Activated T-cell treated with anti-CD3 and anti-CD28 coated beads, Interleukin-2, amount 50 U/mL, for 4 hours (primary cell): ENCODE data around the gene TMEM18. TPM values are rescaled to one million over a fixed set of nuclear protein-coding genes. Genes with fewer than 3 reads are reported as not detected.
"Not testable (repeated sequence)": the region's sequence is repeated elsewhere in the genome, so short reads cannot be mapped to it uniquely, and the experiment has no call there.

ENCODE experiments used
- ATAC-seq, 2 donors: fragments of 200-7000 bp; cut with Tn5 transposase; one replicate each; pipeline ENCODE4 v1.10.0; 2021
- DNase-seq: peaks from one replicate; pipeline ENCODE4 v3.0.0-alpha.2; 2020
- H3K27me3 Mint-ChIP-seq: one replicate; pipeline ENCODE4 v1.8.0; 2021; ENCODE audit warnings: low read depth, mixed read lengths
- H3K36me3 Mint-ChIP-seq: one replicate; pipeline ENCODE4 v1.8.0; 2022; ENCODE audit warnings: mixed read lengths; ENCODE audit not compliant: insufficient read depth
- H3K4me1 Mint-ChIP-seq: one replicate; pipeline ENCODE4 v1.8.0; 2021; ENCODE audit warnings: low read depth, mixed read lengths
- H3K4me3 Mint-ChIP-seq: one replicate; pipeline ENCODE4 v1.8.0; 2021; ENCODE audit warnings: mild to moderate bottlenecking, moderate library complexity, mixed read lengths
- H3K9me3 Mint-ChIP-seq: one replicate; pipeline ENCODE4 v1.8.0; 2021; ENCODE audit warnings: mixed read lengths
- total RNA-seq, 3 donors: library from RNA; stranded (reverse); gene quantifications; one replicate each; pipeline ENCODE4 v1.2.1, GENCODE V29; 2021

Gene TMEM18
- total RNA-seq, 3 donors from 2014 or later: 29.2 to 33.2 (median 29.3) TPM

DNA sequence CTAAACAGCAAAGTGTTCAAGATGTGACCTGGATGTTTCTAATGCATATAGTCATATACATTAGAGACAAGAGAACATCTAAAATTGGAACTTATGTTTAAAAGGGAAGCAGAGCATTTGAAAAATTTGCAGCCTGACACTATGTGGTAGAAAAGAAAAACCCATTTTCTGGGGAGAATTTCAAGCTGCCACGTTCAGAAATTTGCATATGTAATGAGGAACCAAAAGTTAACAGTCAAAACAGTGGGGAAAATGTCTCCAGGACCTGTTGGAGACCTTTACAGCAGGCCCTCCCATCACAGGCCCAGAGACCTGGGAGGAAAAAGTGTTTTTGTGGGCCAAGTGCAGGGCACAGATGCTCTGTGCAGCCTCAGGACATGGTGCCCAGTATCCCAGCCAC lies 8.2 kb upstream of the TMEM18 start:
- Mint-ChIP-seq H3K36me3 (peaks cover 3% of the 10 kb centered on the region), H3K9me3 (peaks cover 19% of the 10 kb centered on the region), H3K27me3 (peaks cover 15% of the 10 kb centered on the region), H3K4me1 (no peaks in the 10 kb centered on the region), H3K4me3 (no peak overlapping the region)
- no peak for DNase-seq
- no peak for ATAC-seq

- not testable (repeated sequence) for H3K36me3 Mint-ChIP-seq, ATAC-seq, H3K4me3 Mint-ChIP-seq, DNase-seq, H3K4me1 Mint-ChIP-seq
- H3K9me3 Mint-ChIP-seq: peaks cover 19% of the 10 kb centered on the region
- peaks cover 10% of the 10 kb centered on the region for H3K27me3 Mint-ChIP-seq
These were observed 7.7 kb upstream of the TMEM18 start for GRCh38 chr2:684913-685312.

DNA sequence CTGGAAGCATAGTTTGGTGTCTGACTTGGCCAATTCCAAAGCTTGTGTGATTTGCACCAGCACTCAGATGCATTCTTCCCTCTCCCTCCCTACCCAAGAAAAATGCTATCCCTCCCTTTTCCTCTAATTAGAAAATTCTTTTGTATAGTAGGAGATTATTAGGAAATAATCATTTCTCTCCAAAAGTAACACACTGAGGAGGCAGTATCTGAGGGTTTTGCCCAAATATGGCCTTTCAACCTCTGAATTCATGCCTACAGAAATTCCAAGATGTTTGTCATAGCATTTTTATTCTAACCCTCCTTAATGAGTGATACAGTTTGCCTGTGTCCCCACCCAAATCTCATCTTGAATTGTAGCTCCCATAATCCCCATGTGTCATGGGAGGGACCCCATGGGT lies 5.0 kb upstream of the TMEM18 start:
- Mint-ChIP-seq H3K4me3 (no peak overlapping the region), H3K36me3 (peaks cover 3% of the 10 kb centered on the region), H3K4me1 (peaks cover 12% of the 10 kb centered on the region), H3K27me3 (no peaks in the 10 kb centered on the region), H3K9me3 (peaks cover 19% of the 10 kb centered on the region)
- DNase-seq (no peak), ATAC-seq (no peak)

GRCh38 chr2:681312-681711 lies 4.1 kb upstream of the TMEM18 start:
- no peak for ATAC-seq
- Mint-ChIP-seq H3K4me1 (peaks cover 16% of the 10 kb centered on the region), H3K9me3 (peaks cover 16% of the 10 kb centered on the region)

GRCh38 chr2:680496-680895 lies 3.3 kb upstream of the TMEM18 start:
- ATAC-seq (no peak), DNase-seq (no peak)
- Mint-ChIP-seq H3K4me1 (peaks cover 24% of the 10 kb centered on the region), H3K27me3 (no peaks in the 10 kb centered on the region), H3K4me3 (no peak overlapping the region), H3K36me3 (peaks cover 3% of the 10 kb centered on the region), H3K9me3 (peaks cover 16% of the 10 kb centered on the region)

More at GRCh38 chr2:681312-681711, 4.1 kb upstream of the TMEM18 start:
- H3K4me3 Mint-ChIP-seq: no peak overlapping the region
- DNase-seq: no peak
- peaks cover 3% of the 10 kb centered on the region for H3K36me3 Mint-ChIP-seq
- H3K27me3 Mint-ChIP-seq: no peaks in the 10 kb centered on the region

DNA sequence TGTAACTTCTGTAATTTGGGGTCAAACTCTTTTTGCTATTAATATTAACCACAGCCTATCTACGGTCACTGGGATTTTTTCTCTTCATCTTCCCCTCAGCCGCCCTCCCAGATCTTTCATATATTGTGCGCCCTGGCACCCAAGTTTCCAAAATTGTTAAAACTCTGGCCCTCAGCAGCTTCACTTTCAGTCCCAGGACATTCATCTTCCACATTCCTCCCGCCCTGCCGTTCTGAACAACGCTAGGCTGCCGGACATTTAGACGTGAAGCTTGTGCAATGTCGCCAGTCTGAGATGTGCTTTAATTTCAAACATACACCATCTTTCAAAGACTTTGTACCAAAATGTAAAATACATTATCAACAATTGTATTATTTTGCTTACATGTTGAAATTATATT lies 1.8 kb upstream of the TMEM18 start:
- Mint-ChIP-seq H3K27me3 (no peaks in the 10 kb centered on the region), H3K36me3 (peaks cover 2% of the 10 kb centered on the region), H3K9me3 (peaks cover 3% of the 10 kb centered on the region), H3K4me3 (peak overlapping the region; percentile 97), H3K4me1 (peaks cover 35% of the 10 kb centered on the region)
- ATAC-seq (no peak), DNase-seq (no peak)

GRCh38 chr2:677959-678550 lies 849 bp upstream of the TMEM18 start:
- Mint-ChIP-seq H3K4me1 (peaks cover 35% of the 10 kb centered on the region), H3K4me3 (peak overlapping the region; percentile 97), H3K36me3 (no peaks in the 10 kb centered on the region), H3K9me3 (no peaks in the 10 kb centered on the region), H3K27me3 (no peaks in the 10 kb centered on the region)
- ATAC-seq (no peak), DNase-seq (no peak)

DNA sequence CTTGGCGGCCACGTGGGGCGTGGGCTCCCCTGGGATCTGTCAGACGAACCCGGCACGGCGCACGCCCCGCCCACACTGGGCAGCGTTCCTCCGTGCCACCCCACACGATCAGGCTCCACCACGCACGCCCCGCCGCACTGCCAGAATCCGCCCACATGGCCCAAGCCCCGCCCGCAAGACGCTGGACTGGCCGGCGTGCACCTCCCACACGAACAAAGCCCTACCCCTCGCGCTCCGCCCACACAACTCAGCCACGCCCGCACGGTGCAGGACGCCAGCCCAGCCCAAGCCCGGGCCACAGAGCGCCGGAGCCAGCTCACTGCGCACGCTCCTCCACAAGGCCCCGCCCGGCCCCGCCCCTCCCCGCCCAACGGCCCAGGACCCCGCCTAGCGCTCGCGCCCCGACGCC lies 555 bp downstream of the TMEM18 start:
- DNase-seq (no peak), ATAC-seq (peak; percentile 80 to 81)
- Mint-ChIP-seq H3K9me3 (no peaks in the 10 kb centered on the region), H3K36me3 (peaks cover 3% of the 10 kb centered on the region), H3K4me1 (peaks cover 35% of the 10 kb centered on the region), H3K4me3 (peak overlapping the region; percentile 88), H3K27me3 (no peaks in the 10 kb centered on the region)

DNA sequence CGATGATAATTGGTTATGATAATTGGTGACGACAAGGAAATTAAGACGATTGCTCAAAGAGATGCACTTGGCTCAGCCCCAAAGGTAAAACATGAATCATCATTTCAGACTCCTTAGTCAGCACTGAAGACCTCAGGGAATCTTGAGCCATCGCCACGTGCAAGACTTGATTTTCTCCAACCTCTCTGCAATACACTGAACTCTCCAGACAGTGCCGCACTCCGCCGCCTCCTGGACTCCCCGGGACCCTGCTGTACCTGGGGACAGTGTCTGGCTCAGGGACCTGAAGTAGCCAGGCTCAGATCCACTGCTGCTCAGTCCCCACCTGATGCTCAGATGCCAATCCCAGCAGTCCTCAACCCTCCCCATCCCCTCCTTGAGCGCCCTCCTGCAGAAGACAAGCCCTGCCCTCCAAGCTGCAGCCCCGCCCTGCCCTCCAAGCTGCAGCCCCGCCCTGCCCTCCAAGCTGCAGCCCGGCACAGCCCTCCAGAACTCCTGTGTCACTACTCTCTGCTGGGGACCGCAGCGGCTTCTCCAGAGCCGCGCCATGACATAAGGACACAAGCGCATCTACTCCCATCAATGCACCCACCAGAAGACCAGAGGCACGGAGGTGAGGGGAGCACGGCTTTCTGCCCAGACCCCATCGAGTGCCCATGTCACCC lies 1.1 kb downstream of the TMEM18 start:
- peak; percentile 27 for DNase-seq
- peaks cover 35% of the 10 kb centered on the region for H3K4me1 Mint-ChIP-seq
- H3K36me3 Mint-ChIP-seq: peaks cover 3% of the 10 kb centered on the region

GRCh38 chr2:675460-675859 lies 1.7 kb downstream of the TMEM18 start:
- Mint-ChIP-seq H3K4me3 (peak overlapping the region; percentile 88), H3K36me3 (peaks cover 8% of the 10 kb centered on the region), H3K27me3 (no peaks in the 10 kb centered on the region), H3K9me3 (no peaks in the 10 kb centered on the region), H3K4me1 (peaks cover 35% of the 10 kb centered on the region)
- ATAC-seq: no peak
- DNase-seq: no peak

More for the DNA sequence above, 1.1 kb downstream of the TMEM18 start:
- Mint-ChIP-seq H3K27me3 (no peaks in the 10 kb centered on the region), H3K4me3 (peak overlapping the region; percentile 88), H3K9me3 (no peaks in the 10 kb centered on the region)
- ATAC-seq: peak; percentile 17 to 41

- ATAC-seq (no peak), DNase-seq (no peak)
- H3K36me3 Mint-ChIP-seq: peaks cover 10% of the 10 kb centered on the region
- peaks cover 35% of the 10 kb centered on the region for H3K4me1 Mint-ChIP-seq
- H3K9me3 Mint-ChIP-seq: no peaks in the 10 kb centered on the region
- peak overlapping the region; percentile 88 for H3K4me3 Mint-ChIP-seq
- H3K27me3 Mint-ChIP-seq: no peaks in the 10 kb centered on the region
These were observed 2.2 kb downstream of the TMEM18 start for GRCh38 chr2:675051-675450.

GRCh38 chr2:674321-674985 lies 2.8 kb downstream of the TMEM18 start:
- no peak for DNase-seq
- Mint-ChIP-seq H3K4me1 (peaks cover 35% of the 10 kb centered on the region), H3K36me3 (peaks cover 15% of the 10 kb centered on the region), H3K9me3 (no peaks in the 10 kb centered on the region), H3K4me3 (no peak overlapping the region), H3K27me3 (no peaks in the 10 kb centered on the region)
- no peak for ATAC-seq

DNA sequence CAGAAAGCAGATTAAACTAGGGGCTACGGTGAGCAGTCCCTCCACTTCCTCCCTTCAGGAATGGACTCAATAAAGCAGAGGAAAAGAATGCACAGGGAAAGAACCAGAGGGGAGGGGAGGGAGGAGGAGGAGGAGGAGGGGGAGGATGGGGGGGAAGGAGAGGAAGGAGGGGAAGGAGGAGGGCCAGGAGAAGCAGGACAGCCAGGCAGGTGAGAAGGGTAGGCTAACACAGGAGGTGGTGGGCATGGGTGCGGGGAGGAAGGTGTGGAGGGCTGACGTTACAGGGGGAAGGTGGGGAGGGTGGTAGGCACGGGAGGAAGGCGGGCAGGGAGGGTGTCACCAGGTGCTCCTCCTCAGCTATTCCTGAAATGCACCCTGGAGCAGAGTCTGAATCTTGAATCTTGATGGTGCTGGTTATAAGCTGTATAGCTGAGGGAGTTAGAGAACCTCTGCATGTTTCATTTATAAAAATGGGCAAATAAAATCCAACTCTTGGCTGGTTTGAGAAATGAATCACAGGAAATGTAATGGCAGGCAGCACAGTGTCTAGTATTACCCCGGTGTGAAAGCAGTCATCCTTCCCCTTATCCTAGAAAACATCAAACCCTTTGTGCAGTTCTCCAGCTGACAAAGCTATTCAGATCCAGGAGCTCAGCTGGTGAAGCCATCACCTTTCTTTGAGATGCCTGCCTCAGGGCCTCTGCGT lies 3.4 kb downstream of the TMEM18 start:
- H3K27me3 Mint-ChIP-seq: no peaks in the 10 kb centered on the region
- no peak overlapping the region for H3K4me3 Mint-ChIP-seq
- ATAC-seq: no peak
- no peak for DNase-seq
- H3K36me3 Mint-ChIP-seq: peaks cover 19% of the 10 kb centered on the region
- H3K4me1 Mint-ChIP-seq: peaks cover 31% of the 10 kb centered on the region
- no peaks in the 10 kb centered on the region for H3K9me3 Mint-ChIP-seq

GRCh38 chr2:673016-673415 lies 4.2 kb downstream of the TMEM18 start:
- Mint-ChIP-seq H3K27me3 (no peaks in the 10 kb centered on the region), H3K9me3 (no peaks in the 10 kb centered on the region), H3K36me3 (peaks cover 23% of the 10 kb centered on the region), H3K4me3 (no peak overlapping the region), H3K4me1 (peaks cover 27% of the 10 kb centered on the region)
- ATAC-seq (no peak), DNase-seq (no peak)
